Panc1 (cell line): ENCODE results near the gene LMBRD2. TPM values are rescaled to one million over a fixed set of nuclear protein-coding genes. Genes with fewer than 3 reads are reported as not detected.

Experiments used
- ATAC-seq: fragments of 200-7000 bp; cut with Tn5 transposase; 2 replicates; pipeline ENCODE4 v1.9.1; 2020; ENCODE audit warnings: mild to moderate bottlenecking, moderate library complexity
- BruUV-seq: library from RNA; stranded (reverse); fragments of 400-500 nt; replicated peaks from 2 replicates; lab custom pipeline; 2021; lab: Mats Ljungman, UMichigan
- CTCF ChIA-PET: fragments of 300-600 bp; sonication (Branson Sonifier 250); formaldehyde crosslinking; loops from one replicate; lab custom pipeline; 2022; ENCODE audit warnings: antibody characterized with exemption; lab: Charles Lee
- POLR2A ChIA-PET: fragments of 300-600 bp; sonication (Branson Sonifier 250); formaldehyde crosslinking; loops from one replicate; lab custom pipeline; 2022; ENCODE audit warnings: antibody characterized with exemption; lab: Charles Lee
- DNase-seq: peaks from one replicate; pipeline ENCODE4 v3.0.0-alpha.2; 2010; ENCODE audit warnings: low read depth, low spot score
- H3K27ac ChIP-seq: 2 replicates; pipeline ENCODE4 v1.5.1; 2011; ENCODE audit warnings: mild to moderate bottlenecking, low read length, inconsistent platforms
- H3K27me3 ChIP-seq: fragments of 200-500 bp; sonication (Bioruptor generic); 2 replicates; pipeline ENCODE4 v1.6.0; 2014; ENCODE audit warnings: low read length, inconsistent platforms; ENCODE audit not compliant: control insufficient read depth, insufficient read depth
- H3K36me3 ChIP-seq: fragments of 200-500 bp; sonication (Bioruptor generic); 2 replicates; pipeline ENCODE4 v1.5.1; 2014; ENCODE audit warnings: inconsistent platforms, mild to moderate bottlenecking, low read length, moderate library complexity; ENCODE audit not compliant: control insufficient read depth, insufficient read depth
- H3K4me1 ChIP-seq: 2 replicates; pipeline ENCODE4 v1.5.1; 2011; ENCODE audit warnings: inconsistent platforms, mild to moderate bottlenecking, low read length, moderate library complexity; ENCODE audit not compliant: control insufficient read depth, insufficient read depth
- H3K4me3 ChIP-seq, 2 experiments: 2 replicates each; pipeline ENCODE4 v1.5.1; 2011 to 2012; ENCODE audit warnings: low read depth in 2 of 2, low read length in 2 of 2, mild to moderate bottlenecking in 2 of 2, inconsistent platforms in 1 of 2, moderate library complexity in 1 of 2
- H3K9me3 ChIP-seq: fragments of 200-500 bp; sonication (Bioruptor generic); 2 replicates; pipeline ENCODE4 v1.5.1; 2014; ENCODE audit warnings: low read depth, mild to moderate bottlenecking, inconsistent platforms, low read length, moderate library complexity; ENCODE audit not compliant: control insufficient read depth, insufficient read depth
- CTCF ChIP-seq: fragments of 450-650 bp; IDR thresholded peaks from 2 replicates; pipeline ENCODE4 v1.5.1; 2017; ENCODE audit warnings: mild to moderate bottlenecking
- POLR2AphosphoS5 ChIP-seq: IDR thresholded peaks from 2 replicates; pipeline ENCODE4 v1.6.1; 2012; ENCODE audit warnings: mild to moderate bottlenecking, low read depth, low read length, moderate library complexity
- REST ChIP-seq, 2 experiments: IDR thresholded peaks; 2 replicates each; pipeline ENCODE4 v1.6.1; 2011 to 2012; ENCODE audit warnings: low read depth in 2 of 2, control low read depth in 1 of 2, low read length in 1 of 2, mild to moderate bottlenecking in 1 of 2, moderate library complexity in 1 of 2; ENCODE audit not compliant: insufficient read depth in 1 of 2
- SIN3A ChIP-seq: IDR thresholded peaks from 2 replicates; pipeline ENCODE4 v1.6.1; 2012; ENCODE audit warnings: low read depth, mild to moderate bottlenecking, low read length, moderate library complexity, borderline replicate concordance; ENCODE audit not compliant: insufficient read depth
- TCF7L2 ChIP-seq: IDR thresholded peaks from 2 replicates; pipeline ENCODE4 v1.6.1; 2011; ENCODE audit warnings: mild to moderate bottlenecking, low read depth, low read length, inconsistent platforms
- in situ Hi-C: cut with HindIII; loops from 2 replicates; pipeline ENCODE4 v1.10.0; 2016; ENCODE audit warnings: low sequenced_read_pairs, low pct_unique_long_range_greater_than_20kb
- intact Hi-C: fragments of 100-400 bp; cut with micrococcal nuclease; formaldehyde crosslinking; loops from one replicate; pipeline ENCODE4 v1.10.0; 2022; ENCODE audit not compliant: unreplicated experiment
- total RNA-seq: library from RNA; stranded (reverse); gene quantifications from one replicate; pipeline ENCODE4 v1.2.1, GENCODE V29; 2021; ENCODE audit not compliant: unreplicated experiment

The LMBRD2 gene
- total RNA-seq, 1 experiment from 2014 or later: 7.1 TPM

- no peaks in the 10 kb centered on the region for H3K4me1 ChIP-seq
- no peak for ATAC-seq
- H3K9me3 ChIP-seq: no peaks in the 10 kb centered on the region
- ChIA-PET CTCF (interaction anchor here (0.7 kb wide), 1 partner anchor 39 kb away, joined by 3 read pairs; no protein-coding TSS in a partner anchor), POLR2A (no interaction called here)
- no peaks in the 10 kb centered on the region for H3K27me3 ChIP-seq
- peaks cover 17% of the 10 kb centered on the region; the same call in 1 of the 2 replicates for H3K36me3 ChIP-seq
- DNase-seq: no peak
- no peak for TF ChIP-seq POLR2AphosphoS5
- TF ChIP-seq TCF7L2: no peak
- no peak for TF ChIP-seq SIN3A
- no peak for TF ChIP-seq CTCF
- TF ChIP-seq REST (IDR thresholded peaks at IDR 0.05; ENCODE audit: insufficient read depth in 1 of 2, low read depth in 2 of 2, low read length in 1 of 2): no peak
- in situ Hi-C loops (no loop called here), intact Hi-C loops (loop anchor here (10.0 kb wide), 1 partner anchor 128 kb away; the partner anchor contains the start of gene RANBP3L)
- no peak overlapping the region for H3K4me3 ChIP-seq
- H3K27ac ChIP-seq: no peak overlapping the region
- no TSS peak for BruUV-seq
These were observed 25.5 kb upstream of the LMBRD2 start for GRCh38 chr5:36177154-36177553.

- intact Hi-C loops: loop anchor here (10.0 kb wide), 1 partner anchor 130 kb away; the partner anchor contains the start of gene RANBP3L
These were observed 23.4 kb upstream of the LMBRD2 start for GRCh38 chr5:36175043-36175442.

More at GRCh38 chr5:36175043-36175442, 23.4 kb upstream of the LMBRD2 start:
- ChIA-PET CTCF (no interaction called here), POLR2A (no interaction called here)
- no peak for DNase-seq
- H3K27ac ChIP-seq: no peak overlapping the region
- H3K4me3 ChIP-seq: no peak overlapping the region
- peaks cover 19% of the 10 kb centered on the region for H3K36me3 ChIP-seq
- TF ChIP-seq TCF7L2 (no peak), REST (IDR thresholded peaks at IDR 0.05; ENCODE audit: insufficient read depth in 1 of 2, low read depth in 2 of 2, low read length in 1 of 2) (no peak), CTCF (no peak), SIN3A (no peak), POLR2AphosphoS5 (no peak)
- no peaks in the 10 kb centered on the region for H3K9me3 ChIP-seq
- no peak for ATAC-seq
- no TSS peak for BruUV-seq
- in situ Hi-C loops: no loop called here
- H3K27me3 ChIP-seq: no peaks in the 10 kb centered on the region
- H3K4me1 ChIP-seq: no peaks in the 10 kb centered on the region
